IMR-90 (cell line): ENCODE data around the gene ABCC10.

Source experiments
- CTCF ChIP-seq: conservative IDR thresholded peaks from 2 replicates; pipeline ENCODE4 v1.5.1; 2012; ENCODE audit warnings: mild to moderate bottlenecking, low read depth, low read length, improper control_type of control experiment
- FOS ChIP-seq: fragments of 150-350 bp; IDR thresholded peaks from 2 replicates; pipeline ENCODE4 v1.6.1; 2016; ENCODE audit warnings: low read depth, low read length
- MXI1 ChIP-seq: IDR thresholded peaks from 2 replicates; pipeline ENCODE4 v1.6.1; 2012; ENCODE audit warnings: low read depth, mild to moderate bottlenecking, low read length, moderate library complexity, borderline replicate concordance
- USF2 ChIP-seq: fragments of 150-350 bp; IDR thresholded peaks from 2 replicates; pipeline ENCODE4 v1.6.1; 2017; ENCODE audit warnings: mild to moderate bottlenecking, antibody characterized with exemption, low read length, low read depth

DNA sequence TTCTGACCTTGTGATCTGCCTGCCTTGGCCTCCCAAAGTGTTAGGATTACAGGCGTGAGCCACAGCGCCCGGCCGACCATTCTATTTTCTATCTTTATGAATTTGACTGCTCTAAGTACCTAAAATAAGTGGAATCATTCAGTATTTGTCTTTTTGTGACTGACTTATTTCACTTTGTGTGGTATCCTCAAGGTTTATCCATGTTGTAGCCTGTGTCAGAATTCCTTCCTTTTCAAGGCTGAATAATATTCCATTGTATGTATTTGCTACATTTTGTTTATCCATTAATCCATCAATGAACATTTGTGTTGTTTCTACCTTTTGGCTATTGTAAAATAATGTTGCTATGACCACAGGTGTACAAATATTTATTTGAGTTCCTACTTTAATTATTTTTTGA, 45.2 kb downstream of the ABCC10 start:
- TF ChIP-seq MXI1 (no peak), CTCF (no peak), USF2 (no peak), FOS (no peak)
